OCI-LY7 (cell line): ENCODE measurements around the gene FRAS1. TPM values are rescaled to one million over a fixed set of nuclear protein-coding genes. Genes with fewer than 3 reads are reported as not detected.

Experiments
- BruUV-seq: library from RNA; stranded (reverse); fragments of 400-500 nt; replicated peaks from 2 replicates; lab custom pipeline; 2021; lab: Mats Ljungman, UMichigan
- CTCF ChIA-PET: fragments of 300-600 bp; sonication (Branson Sonifier 250); formaldehyde crosslinking; loops from one replicate; lab custom pipeline; 2022; ENCODE audit warnings: antibody characterized with exemption; ENCODE audit not compliant: unreplicated experiment; lab: Charles Lee
- POLR2A ChIA-PET: fragments of 300-600 bp; sonication (Branson Sonifier 250); formaldehyde crosslinking; loops from one replicate; lab custom pipeline; 2022; ENCODE audit warnings: antibody characterized with exemption; lab: Charles Lee
- DNase-seq: peaks from one replicate; pipeline ENCODE4 v3.0.0-alpha.2; 2015; ENCODE audit warnings: low spot score
- H2AFZ ChIP-seq: fragments of 200-600 bp; sonication (generic), shearing (Covaris generic); 2 replicates; pipeline ENCODE4 v1.6.1; 2014; ENCODE audit warnings: mild to moderate bottlenecking, antibody characterized with exemption, low read length, moderate library complexity
- H3K27ac ChIP-seq: fragments of 200-600 bp; sonication (generic); 2 replicates; pipeline ENCODE4 v1.5.1; 2014; ENCODE audit warnings: mixed run types, low read depth, mild to moderate bottlenecking, moderate library complexity, low read length, inconsistent platforms; ENCODE audit not compliant: poor library complexity, severe bottlenecking
- H3K36me3 ChIP-seq: fragments of 200-600 bp; sonication (generic); 2 replicates; pipeline ENCODE4 v1.6.1; 2014; ENCODE audit warnings: mild to moderate bottlenecking, antibody characterized with exemption, low read length, moderate library complexity, mixed read lengths; ENCODE audit not compliant: insufficient read depth
- H3K4me1 ChIP-seq: fragments of 200-600 bp; sonication (generic); 2 replicates; pipeline ENCODE4 v1.5.1; 2014; ENCODE audit warnings: mild to moderate bottlenecking, low read length; ENCODE audit not compliant: insufficient read depth, poor library complexity, severe bottlenecking
- H3K4me2 ChIP-seq: fragments of 200-600 bp; sonication (generic); 2 replicates; pipeline ENCODE4 v1.6.1; 2014; ENCODE audit warnings: mild to moderate bottlenecking, low read length
- H3K4me3 ChIP-seq: fragments of 200-600 bp; sonication (generic); 2 replicates; pipeline ENCODE4 v1.5.1; 2014; ENCODE audit warnings: mild to moderate bottlenecking, low read depth, low read length; ENCODE audit not compliant: poor library complexity, severe bottlenecking
- H3K79me2 ChIP-seq: fragments of 200-600 bp; sonication (generic); 2 replicates; pipeline ENCODE4 v1.6.1; 2016; ENCODE audit warnings: low read depth, mild to moderate bottlenecking, low read length, moderate library complexity, mixed read lengths; ENCODE audit not compliant: insufficient read depth
- H3K9me2 ChIP-seq: fragments of 200-600 bp; sonication (generic); 2 replicates; pipeline ENCODE4 v1.6.1; 2016; ENCODE audit warnings: mild to moderate bottlenecking, low read length, mixed read lengths; ENCODE audit not compliant: insufficient read depth
- H3K9me3 ChIP-seq: fragments of 200-600 bp; sonication (generic); 2 replicates; pipeline ENCODE4 v1.6.1; 2014; ENCODE audit warnings: mild to moderate bottlenecking, mixed run types, low read length, mixed read lengths
- H4K20me1 ChIP-seq: fragments of 200-600 bp; sonication (generic); 2 replicates; pipeline ENCODE4 v1.6.1; 2014; ENCODE audit warnings: mild to moderate bottlenecking, antibody characterized with exemption, low read length, moderate library complexity, mixed read lengths; ENCODE audit not compliant: insufficient read depth
- EZH2phosphoT487 ChIP-seq: fragments of 200-600 bp; sonication (generic); IDR thresholded peaks from 2 replicates; pipeline ENCODE4 v1.6.1; 2018; ENCODE audit warnings: low read depth, borderline replicate concordance, mild to moderate bottlenecking, mixed run types, antibody characterized with exemption, low read length, moderate library complexity, mixed read lengths
- intact Hi-C: fragments of 100-400 bp; cut with micrococcal nuclease; formaldehyde crosslinking; loops from one replicate; pipeline ENCODE4 v1.10.0; 2022; ENCODE audit not compliant: unreplicated experiment
- total RNA-seq, 2 experiments: library from RNA; depleted of rRNA in 1 of 2; stranded (reverse); fragments of >200 nt in 1 of 2; shearing (Covaris generic) in 1 of 2; gene quantifications; 2 replicates each; pipeline ENCODE4 v1.2.3, GENCODE V29; 2014 to 2022
- TF ChIP-seq, protein P1 (sequence below): fragments of 200-600 bp; sonication (generic); conservative IDR thresholded peaks from 2 replicates; pipeline ENCODE4 v1.5.1; 2014; ENCODE audit warnings: mild to moderate bottlenecking, antibody characterized with exemption, low read length, moderate library complexity, mixed read lengths

FRAS1 gene
- total RNA-seq, 2 experiments from 2014 or later: 0.19 to 0.30 TPM

DNA sequence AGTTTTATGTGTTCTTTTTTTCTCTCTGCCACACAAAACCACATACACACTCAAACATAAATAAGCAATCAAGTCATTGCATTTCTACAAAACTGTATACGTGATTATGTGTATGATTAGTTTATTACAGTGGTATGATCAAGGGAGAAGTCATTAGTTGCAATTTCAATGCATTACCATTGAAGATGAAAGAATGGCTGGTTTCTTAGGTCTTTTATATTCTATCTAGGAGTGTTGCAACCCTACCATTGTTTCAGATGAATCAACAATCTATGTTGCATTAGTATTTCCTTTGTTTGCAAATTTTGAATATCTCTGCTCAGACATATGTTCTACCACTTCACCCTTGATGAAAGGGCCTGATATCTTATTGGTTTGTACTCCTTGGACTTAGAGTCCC is 501.3 kb downstream of the FRAS1 start:
- no peak overlapping the region for H3K4me3 ChIP-seq
- H4K20me1 ChIP-seq: no peaks in the 10 kb centered on the region
- POLR2A ChIA-PET: interaction anchor here (0.6 to 0.7 kb wide), 2 partner anchors 296 to 436 kb away, joined by 3 read pairs; no protein-coding TSS in a partner anchor
- no peaks in the 10 kb centered on the region for H3K36me3 ChIP-seq
- BruUV-seq: no TSS peak
- no peak overlapping the region for H2AFZ ChIP-seq
- no peaks in the 10 kb centered on the region for H3K9me2 ChIP-seq
- H3K4me2 ChIP-seq: no peak overlapping the region
- CTCF ChIA-PET: no interaction called here
- no peaks in the 10 kb centered on the region for H3K9me3 ChIP-seq
- TF ChIP-seq, protein P1, sequence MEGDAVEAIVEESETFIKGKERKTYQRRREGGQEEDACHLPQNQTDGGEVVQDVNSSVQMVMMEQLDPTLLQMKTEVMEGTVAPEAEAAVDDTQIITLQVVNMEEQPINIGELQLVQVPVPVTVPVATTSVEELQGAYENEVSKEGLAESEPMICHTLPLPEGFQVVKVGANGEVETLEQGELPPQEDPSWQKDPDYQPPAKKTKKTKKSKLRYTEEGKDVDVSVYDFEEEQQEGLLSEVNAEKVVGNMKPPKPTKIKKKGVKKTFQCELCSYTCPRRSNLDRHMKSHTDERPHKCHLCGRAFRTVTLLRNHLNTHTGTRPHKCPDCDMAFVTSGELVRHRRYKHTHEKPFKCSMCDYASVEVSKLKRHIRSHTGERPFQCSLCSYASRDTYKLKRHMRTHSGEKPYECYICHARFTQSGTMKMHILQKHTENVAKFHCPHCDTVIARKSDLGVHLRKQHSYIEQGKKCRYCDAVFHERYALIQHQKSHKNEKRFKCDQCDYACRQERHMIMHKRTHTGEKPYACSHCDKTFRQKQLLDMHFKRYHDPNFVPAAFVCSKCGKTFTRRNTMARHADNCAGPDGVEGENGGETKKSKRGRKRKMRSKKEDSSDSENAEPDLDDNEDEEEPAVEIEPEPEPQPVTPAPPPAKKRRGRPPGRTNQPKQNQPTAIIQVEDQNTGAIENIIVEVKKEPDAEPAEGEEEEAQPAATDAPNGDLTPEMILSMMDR: no peak
- TF ChIP-seq EZH2phosphoT487: no peak
- H3K4me1 ChIP-seq: no peaks in the 10 kb centered on the region
- intact Hi-C loops: no loop called here
- no peaks in the 10 kb centered on the region for H3K79me2 ChIP-seq
- DNase-seq: no peak
- no peak overlapping the region for H3K27ac ChIP-seq

DNA sequence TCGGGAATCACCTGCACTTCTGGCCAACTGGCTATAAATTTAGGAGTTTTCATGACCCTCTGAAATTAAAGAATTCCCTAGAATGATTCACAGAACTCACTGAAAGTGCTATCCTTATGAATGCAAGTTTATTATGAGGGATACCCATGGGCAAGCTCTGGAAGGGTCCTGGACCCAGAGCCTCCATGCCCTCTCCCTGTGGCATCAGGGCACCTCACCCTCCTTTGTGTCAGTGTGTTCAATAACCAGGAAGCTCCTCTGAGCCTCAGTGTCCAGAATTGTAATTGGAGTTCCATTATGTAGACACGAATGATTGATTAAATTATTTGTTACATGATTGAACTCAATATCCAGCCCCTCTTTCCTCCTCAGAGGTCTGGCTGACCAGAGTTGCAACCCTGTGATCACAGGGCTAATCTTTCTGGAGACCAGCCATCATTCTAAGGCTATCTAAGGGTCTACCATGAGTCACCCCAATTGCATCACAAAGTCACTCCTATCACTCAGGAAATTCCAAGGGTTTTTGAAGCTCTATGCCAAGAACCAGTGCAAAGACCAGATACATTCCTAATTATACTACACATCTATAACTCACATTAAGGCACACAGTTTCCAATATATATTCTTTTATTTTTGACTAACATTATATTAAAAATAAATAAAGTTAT is 503.3 kb downstream of the FRAS1 start:
- Histone ChIP-seq H2AFZ (no peak overlapping the region), H4K20me1 (no peaks in the 10 kb centered on the region), H3K4me3 (no peak overlapping the region), H3K9me3 (no peaks in the 10 kb centered on the region), H3K36me3 (no peaks in the 10 kb centered on the region), H3K4me1 (no peaks in the 10 kb centered on the region), H3K9me2 (no peaks in the 10 kb centered on the region), H3K27ac (no peak overlapping the region), H3K4me2 (no peak overlapping the region), H3K79me2 (no peaks in the 10 kb centered on the region)
- intact Hi-C loops: no loop called here
- TF ChIP-seq EZH2phosphoT487: no peak
- TF ChIP-seq, protein P1: no peak
- POLR2A ChIA-PET: no interaction called here
- no TSS peak for BruUV-seq
- DNase-seq: no peak
- CTCF ChIA-PET: no interaction called here

DNA sequence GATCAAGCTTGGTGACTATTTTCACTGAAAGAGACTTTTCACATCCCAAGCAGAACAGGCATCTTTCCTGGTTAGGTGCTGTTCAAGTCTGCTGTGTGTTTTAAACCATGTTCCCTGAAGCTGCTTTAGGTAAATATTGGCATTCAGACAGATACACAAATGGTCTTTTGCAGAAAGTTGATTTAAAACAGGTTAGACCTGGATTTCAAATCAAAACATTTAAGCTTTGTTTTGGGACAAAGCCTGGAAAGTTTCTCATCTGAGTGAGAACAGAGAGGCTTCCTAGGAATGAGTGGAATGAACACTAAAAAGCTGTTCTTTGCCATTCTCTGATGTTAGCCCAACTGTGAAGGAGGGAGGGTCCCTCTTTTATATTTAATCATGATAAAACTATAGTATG is 504.6 kb downstream of the FRAS1 start:
- no peak overlapping the region for H2AFZ ChIP-seq
- no peak overlapping the region for H3K4me3 ChIP-seq
- H3K9me2 ChIP-seq: no peaks in the 10 kb centered on the region
- H4K20me1 ChIP-seq: no peaks in the 10 kb centered on the region
- ChIA-PET POLR2A (interaction anchor here (0.6 to 0.7 kb wide), 3 partner anchors 111 to 314 kb away, joined by 3 read pairs; no protein-coding TSS in a partner anchor), CTCF (no interaction called here)
- intact Hi-C loops: no loop called here
- H3K36me3 ChIP-seq: no peaks in the 10 kb centered on the region
- H3K4me1 ChIP-seq: no peaks in the 10 kb centered on the region
- no peaks in the 10 kb centered on the region for H3K79me2 ChIP-seq
- no TSS peak for BruUV-seq
- no peaks in the 10 kb centered on the region for H3K9me3 ChIP-seq
- H3K27ac ChIP-seq: no peak overlapping the region
- H3K4me2 ChIP-seq: no peak overlapping the region
- no peak for TF ChIP-seq EZH2phosphoT487
- TF ChIP-seq, protein P1: no peak
- no peak for DNase-seq
